ENCODE measurements around the gene FBXW8.

The FBXW8 gene

GRCh38 chr12:116897476-116897875 is 13.3 kb upstream of the FBXW8 start:
- H3K4me3 ChIP-seq (ENCODE audit: low read length) = no peak overlapping the region
- peaks cover 10% of the 10 kb centered on the region for H3K4me1 ChIP-seq (ENCODE audit: control insufficient read depth, low read length)
- H3K36me3 ChIP-seq (ENCODE audit: control insufficient read depth, low read length) = no peaks in the 10 kb centered on the region
- H3K9me2 ChIP-seq (replicated peaks; ENCODE audit: control insufficient read depth, low read length) = no peaks in the 10 kb centered on the region
- no peaks in the 10 kb centered on the region for H4K20me1 ChIP-seq (ENCODE audit: control insufficient read depth, insufficient read depth, low read depth, low read length)
- H3K9me3 ChIP-seq (ENCODE audit: control insufficient read depth, insufficient read depth, low read length) = no peaks in the 10 kb centered on the region
- no peaks in the 10 kb centered on the region for H3F3A ChIP-seq (ENCODE audit: control insufficient read depth, insufficient read depth)
- no peak overlapping the region for H3K27ac ChIP-seq (ENCODE audit: low read depth, low read length)
- H3K79me2 ChIP-seq (ENCODE audit: control insufficient read depth, low read length) = no peaks in the 10 kb centered on the region
- no peak overlapping the region for H3K4me2 ChIP-seq (ENCODE audit: low read length)
- TF ChIP-seq CTCF (IDR thresholded peaks at IDR 0.05; ENCODE audit: low read depth, low read length, poor library complexity, severe bottlenecking) (no peak), EZH2phosphoT487 (IDR thresholded peaks at IDR 0.05; ENCODE audit: borderline replicate concordance, low read length) (no peak)
- H3K27me3 ChIP-seq (ENCODE audit: control insufficient read depth, low read length) = peaks cover 11% of the 10 kb centered on the region

GRCh38 chr12:116898669-116899068 is 12.1 kb upstream of the FBXW8 start:
- Histone ChIP-seq H4K20me1 (ENCODE audit: control insufficient read depth, insufficient read depth, low read depth, low read length) (no peaks in the 10 kb centered on the region), H3K9me3 (ENCODE audit: control insufficient read depth, insufficient read depth, low read length) (no peaks in the 10 kb centered on the region), H3K36me3 (ENCODE audit: control insufficient read depth, low read length) (no peaks in the 10 kb centered on the region), H3K4me3 (ENCODE audit: low read length) (no peak overlapping the region), H3F3A (ENCODE audit: control insufficient read depth, insufficient read depth) (no peaks in the 10 kb centered on the region), H3K9me2 (replicated peaks; ENCODE audit: control insufficient read depth, low read length) (no peaks in the 10 kb centered on the region), H3K27ac (ENCODE audit: low read depth, low read length) (no peak overlapping the region), H3K4me2 (ENCODE audit: low read length) (no peak overlapping the region), H3K4me1 (ENCODE audit: control insufficient read depth, low read length) (peaks cover 10% of the 10 kb centered on the region), H3K79me2 (ENCODE audit: control insufficient read depth, low read length) (no peaks in the 10 kb centered on the region), H3K27me3 (ENCODE audit: control insufficient read depth, low read length) (peaks cover 11% of the 10 kb centered on the region)
- no peak for TF ChIP-seq EZH2phosphoT487 (IDR thresholded peaks at IDR 0.05; ENCODE audit: borderline replicate concordance, low read length)

DNA sequence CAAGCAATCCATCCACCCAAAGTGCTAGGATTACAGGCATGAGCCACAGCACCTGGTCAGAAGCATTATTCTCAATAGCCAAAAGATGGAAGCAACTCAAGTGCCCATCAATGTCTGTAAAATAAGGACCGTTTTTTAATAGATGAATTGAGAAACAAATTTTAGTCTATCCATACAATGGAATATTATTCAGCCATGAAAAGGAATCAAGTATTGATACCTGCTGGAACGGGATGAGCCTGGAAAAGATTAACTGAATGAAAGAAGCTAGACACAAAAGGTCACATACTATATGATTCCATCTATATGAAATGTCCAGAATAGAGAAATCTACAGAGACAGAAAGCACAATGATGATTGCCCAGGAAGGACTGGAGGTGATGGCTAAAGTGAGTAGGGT is 9.1 kb upstream of the FBXW8 start:
- no peak for TF ChIP-seq CTCF (IDR thresholded peaks at IDR 0.05; ENCODE audit: low read depth, low read length, poor library complexity, severe bottlenecking)
- no peak for TF ChIP-seq EZH2phosphoT487 (IDR thresholded peaks at IDR 0.05; ENCODE audit: borderline replicate concordance, low read length)
- Histone ChIP-seq H3K4me3 (ENCODE audit: low read length) (no peak overlapping the region), H3K27ac (ENCODE audit: low read depth, low read length) (no peak overlapping the region), H3K9me3 (ENCODE audit: control insufficient read depth, insufficient read depth, low read length) (no peaks in the 10 kb centered on the region), H3K79me2 (ENCODE audit: control insufficient read depth, low read length) (no peaks in the 10 kb centered on the region), H3K4me2 (ENCODE audit: low read length) (no peak overlapping the region), H3F3A (ENCODE audit: control insufficient read depth, insufficient read depth) (no peaks in the 10 kb centered on the region), H3K27me3 (ENCODE audit: control insufficient read depth, low read length) (peaks cover 18% of the 10 kb centered on the region), H3K4me1 (ENCODE audit: control insufficient read depth, low read length) (peaks cover 10% of the 10 kb centered on the region), H3K9me2 (replicated peaks; ENCODE audit: control insufficient read depth, low read length) (no peaks in the 10 kb centered on the region), H4K20me1 (ENCODE audit: control insufficient read depth, insufficient read depth, low read depth, low read length) (no peaks in the 10 kb centered on the region), H3K36me3 (ENCODE audit: control insufficient read depth, low read length) (no peaks in the 10 kb centered on the region)

- Histone ChIP-seq H4K20me1 (ENCODE audit: control insufficient read depth, insufficient read depth, low read depth, low read length) (no peaks in the 10 kb centered on the region), H3K79me2 (ENCODE audit: control insufficient read depth, low read length) (no peaks in the 10 kb centered on the region), H3K4me3 (ENCODE audit: low read length) (no peak overlapping the region), H3F3A (ENCODE audit: control insufficient read depth, insufficient read depth) (no peaks in the 10 kb centered on the region), H3K9me2 (replicated peaks; ENCODE audit: control insufficient read depth, low read length) (no peaks in the 10 kb centered on the region), H3K4me2 (ENCODE audit: low read length) (no peak overlapping the region), H3K27ac (ENCODE audit: low read depth, low read length) (no peak overlapping the region), H3K27me3 (ENCODE audit: control insufficient read depth, low read length) (peaks cover 16% of the 10 kb centered on the region), H3K9me3 (ENCODE audit: control insufficient read depth, insufficient read depth, low read length) (no peaks in the 10 kb centered on the region), H3K36me3 (ENCODE audit: control insufficient read depth, low read length) (no peaks in the 10 kb centered on the region), H3K4me1 (ENCODE audit: control insufficient read depth, low read length) (peaks cover 7% of the 10 kb centered on the region)
- TF ChIP-seq CTCF (IDR thresholded peaks at IDR 0.05; ENCODE audit: low read depth, low read length, poor library complexity, severe bottlenecking) (no peak), EZH2phosphoT487 (IDR thresholded peaks at IDR 0.05; ENCODE audit: borderline replicate concordance, low read length) (0 out of 2 replicates have a peak, but pooled peaks have one; percentile 39)
Observed at GRCh38 chr12:116903818-116904217, 6.9 kb upstream of the FBXW8 start.
